PFSK-1 (cell line): Measurements from ENCODE around the gene TMEM139.

ENCODE experiments used
- POLR2AphosphoS5 ChIP-seq: IDR thresholded peaks from 2 replicates; pipeline ENCODE4 v1.6.1; 2012; ENCODE audit warnings: low read depth, mild to moderate bottlenecking, control low read depth, low read length, moderate library complexity
- SIN3A ChIP-seq: IDR thresholded peaks from 2 replicates; pipeline ENCODE4 v1.6.1; 2012; ENCODE audit warnings: mild to moderate bottlenecking, low read length, moderate library complexity, borderline replicate concordance; ENCODE audit not compliant: insufficient read depth
- TAF1 ChIP-seq: IDR thresholded peaks from 2 replicates; pipeline ENCODE4 v1.6.1; 2012; ENCODE audit warnings: low read length, control low read depth, borderline replicate concordance; ENCODE audit not compliant: insufficient read depth
- TF ChIP-seq, protein P1 (sequence below), 2 experiments: IDR thresholded peaks; 2 replicates each; pipeline versions ENCODE4 v1.6.1 to v1.8.0; 2011 to 2012; ENCODE audit warnings: low read depth in 2 of 2, low read length in 2 of 2, control low read depth in 1 of 2, inconsistent platforms in 1 of 2, mild to moderate bottlenecking in 1 of 2, moderate library complexity in 1 of 2; ENCODE audit not compliant: insufficient read depth in 1 of 2

DNA sequence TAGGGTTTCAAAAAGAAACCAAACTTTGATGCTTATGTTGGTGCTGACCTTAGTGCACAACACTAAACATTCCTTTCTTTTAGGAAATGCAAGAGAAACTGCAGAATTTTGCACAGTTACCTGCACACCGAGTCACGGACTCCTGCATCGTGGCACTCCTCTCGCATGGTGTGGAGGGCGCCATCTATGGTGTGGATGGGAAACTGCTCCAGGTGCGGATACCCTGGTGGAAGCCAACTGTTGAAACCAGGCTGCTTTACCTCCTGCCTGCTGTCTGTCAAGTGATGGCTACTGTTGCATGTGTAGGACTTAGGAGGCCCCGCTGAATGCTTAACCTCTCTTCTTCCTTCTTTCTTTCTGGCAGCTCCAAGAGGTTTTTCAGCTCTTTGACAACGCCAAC, 15.1 kb downstream of the TMEM139 start:
- no peak for TF ChIP-seq TAF1
- TF ChIP-seq POLR2AphosphoS5, result no peak
- TF ChIP-seq, protein P1, sequence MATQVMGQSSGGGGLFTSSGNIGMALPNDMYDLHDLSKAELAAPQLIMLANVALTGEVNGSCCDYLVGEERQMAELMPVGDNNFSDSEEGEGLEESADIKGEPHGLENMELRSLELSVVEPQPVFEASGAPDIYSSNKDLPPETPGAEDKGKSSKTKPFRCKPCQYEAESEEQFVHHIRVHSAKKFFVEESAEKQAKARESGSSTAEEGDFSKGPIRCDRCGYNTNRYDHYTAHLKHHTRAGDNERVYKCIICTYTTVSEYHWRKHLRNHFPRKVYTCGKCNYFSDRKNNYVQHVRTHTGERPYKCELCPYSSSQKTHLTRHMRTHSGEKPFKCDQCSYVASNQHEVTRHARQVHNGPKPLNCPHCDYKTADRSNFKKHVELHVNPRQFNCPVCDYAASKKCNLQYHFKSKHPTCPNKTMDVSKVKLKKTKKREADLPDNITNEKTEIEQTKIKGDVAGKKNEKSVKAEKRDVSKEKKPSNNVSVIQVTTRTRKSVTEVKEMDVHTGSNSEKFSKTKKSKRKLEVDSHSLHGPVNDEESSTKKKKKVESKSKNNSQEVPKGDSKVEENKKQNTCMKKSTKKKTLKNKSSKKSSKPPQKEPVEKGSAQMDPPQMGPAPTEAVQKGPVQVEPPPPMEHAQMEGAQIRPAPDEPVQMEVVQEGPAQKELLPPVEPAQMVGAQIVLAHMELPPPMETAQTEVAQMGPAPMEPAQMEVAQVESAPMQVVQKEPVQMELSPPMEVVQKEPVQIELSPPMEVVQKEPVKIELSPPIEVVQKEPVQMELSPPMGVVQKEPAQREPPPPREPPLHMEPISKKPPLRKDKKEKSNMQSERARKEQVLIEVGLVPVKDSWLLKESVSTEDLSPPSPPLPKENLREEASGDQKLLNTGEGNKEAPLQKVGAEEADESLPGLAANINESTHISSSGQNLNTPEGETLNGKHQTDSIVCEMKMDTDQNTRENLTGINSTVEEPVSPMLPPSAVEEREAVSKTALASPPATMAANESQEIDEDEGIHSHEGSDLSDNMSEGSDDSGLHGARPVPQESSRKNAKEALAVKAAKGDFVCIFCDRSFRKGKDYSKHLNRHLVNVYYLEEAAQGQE (IDR thresholded peaks at IDR 0.05; ENCODE audit: insufficient read depth in 1 of 2, low read depth in 2 of 2, low read length in 2 of 2), result no peak
- no peak for TF ChIP-seq SIN3A
